HepG2 (cell line): ENCODE results near the gene YTHDF1. TPM values are rescaled to one million over a fixed set of nuclear protein-coding genes. Genes with fewer than 3 reads are reported as not detected.
A peak's percentile ranks its signal among the peaks of the same experiment; 100 is the strongest.

Source experiments
- AHR ChIP-seq: IDR thresholded peaks from 2 replicates; pipeline ENCODE4 v1.6.1; 2018; ENCODE audit warnings: missing genetic modification reagents, missing compliant biosample characterization
- ATF7-NPFF ChIP-seq: sonication (generic); formaldehyde crosslinking; IDR thresholded peaks from 2 replicates; pipeline ENCODE4 v1.8.1; 2023; ENCODE audit warnings: mild to moderate bottlenecking, low read depth, missing genetic modification reagents, moderate library complexity
- CHCHD3 ChIP-seq: sonication (generic); formaldehyde crosslinking; IDR thresholded peaks from 2 replicates; pipeline ENCODE4 v1.8.0; 2022; ENCODE audit warnings: mild to moderate bottlenecking, missing genetic modification reagents, moderate library complexity
- DNMT1 ChIP-seq: sonication (generic); formaldehyde crosslinking; IDR thresholded peaks from 2 replicates; pipeline ENCODE4 v1.5.1; 2020; ENCODE audit warnings: mild to moderate bottlenecking, missing genetic modification reagents
- FOXM1 ChIP-seq: sonication (generic); formaldehyde crosslinking; IDR thresholded peaks from 2 replicates; pipeline ENCODE4 v1.5.0; 2020; ENCODE audit warnings: missing genetic modification reagents
- JDP2 ChIP-seq: sonication (generic); formaldehyde crosslinking; IDR thresholded peaks from 2 replicates; pipeline ENCODE4 v1.8.1; 2022; ENCODE audit warnings: missing genetic modification reagents, borderline replicate concordance
- KDM5A ChIP-seq: fragments of 200-600 bp; sonication (generic); IDR thresholded peaks from 2 replicates; pipeline ENCODE4 v1.7.0; 2018; ENCODE audit warnings: antibody characterized with exemption, mild to moderate bottlenecking, low read length, borderline replicate concordance
- KDM6A ChIP-seq: IDR thresholded peaks from 2 replicates; pipeline ENCODE4 v1.6.1; 2016; ENCODE audit warnings: low read depth
- KLF16 ChIP-seq, 2 experiments: sonication (generic) in 1 of 2; formaldehyde crosslinking in 1 of 2; IDR thresholded peaks; 2 replicates each; pipeline versions ENCODE4 v1.6.1 to v1.8.0; 2016 to 2023; ENCODE audit warnings: missing genetic modification reagents in 2 of 2, missing compliant biosample characterization in 1 of 2
- MED13 ChIP-seq: sonication (generic); formaldehyde crosslinking; IDR thresholded peaks from 2 replicates; pipeline ENCODE4 v1.5.0; 2020; ENCODE audit warnings: missing genetic modification reagents
- NFE2L1 ChIP-seq: sonication (generic); formaldehyde crosslinking; IDR thresholded peaks from 2 replicates; pipeline ENCODE4 v1.4.0; 2020; ENCODE audit warnings: missing genetic modification reagents, mild to moderate bottlenecking, borderline replicate concordance
- RBM39 ChIP-seq: fragments of 200-400 bp; formaldehyde crosslinking; IDR thresholded peaks from one replicate; pipeline ENCODE4 v1.6.1; 2018; ENCODE audit warnings: antibody characterized with exemption, mild to moderate bottlenecking, low read depth, low read length; ENCODE audit not compliant: poor library complexity, severe bottlenecking
- SIX4 ChIP-seq: sonication (generic); formaldehyde crosslinking; IDR thresholded peaks from 2 replicates; pipeline ENCODE4 v1.4.0; 2020; ENCODE audit warnings: missing genetic modification reagents
- SP4 ChIP-seq: sonication (generic); formaldehyde crosslinking; IDR thresholded peaks from 2 replicates; pipeline ENCODE4 v1.8.1; 2023; ENCODE audit warnings: mild to moderate bottlenecking, missing genetic modification reagents
- SPEN ChIP-seq: sonication (generic); formaldehyde crosslinking; IDR thresholded peaks from 2 replicates; pipeline ENCODE4 v1.5.1; 2020; ENCODE audit warnings: low read depth, mild to moderate bottlenecking, missing genetic modification reagents
- TIGD3 ChIP-seq: sonication (generic); formaldehyde crosslinking; IDR thresholded peaks from 2 replicates; pipeline ENCODE4 v1.5.1; 2020; ENCODE audit warnings: mild to moderate bottlenecking, missing genetic modification reagents, borderline replicate concordance
- ZFP36L2 ChIP-seq: sonication (generic); formaldehyde crosslinking; IDR thresholded peaks from 2 replicates; pipeline ENCODE4 v1.4.0; 2020; ENCODE audit warnings: missing genetic modification reagents
- ZKSCAN5 ChIP-seq: sonication (generic); formaldehyde crosslinking; IDR thresholded peaks from 2 replicates; pipeline ENCODE4 v1.5.1; 2020; ENCODE audit warnings: mild to moderate bottlenecking, missing genetic modification reagents
- ZNF230 ChIP-seq: sonication (generic); formaldehyde crosslinking; IDR thresholded peaks from 2 replicates; pipeline ENCODE4 v1.4.0; 2020; ENCODE audit warnings: mild to moderate bottlenecking, missing genetic modification reagents
- ZNF274 ChIP-seq: sonication (generic); formaldehyde crosslinking; IDR thresholded peaks from 2 replicates; pipeline ENCODE4 v1.5.1; 2020; ENCODE audit warnings: mild to moderate bottlenecking, missing genetic modification reagents
- ZNF350 ChIP-seq: sonication (generic); formaldehyde crosslinking; IDR thresholded peaks from 2 replicates; pipeline ENCODE4 v1.4.0; 2020; ENCODE audit warnings: mild to moderate bottlenecking, low read depth, missing genetic modification reagents, borderline replicate concordance
- ZNF501 ChIP-seq: sonication (generic); formaldehyde crosslinking; IDR thresholded peaks from 2 replicates; pipeline ENCODE4 v1.5.1; 2020; ENCODE audit warnings: mild to moderate bottlenecking, moderate library complexity, missing genetic modification reagents
- ZNF547 ChIP-seq: sonication (generic); formaldehyde crosslinking; IDR thresholded peaks from 2 replicates; pipeline ENCODE4 v1.5.1; 2020; ENCODE audit warnings: mild to moderate bottlenecking, missing genetic modification reagents
- ZNF7 ChIP-seq: IDR thresholded peaks from 2 replicates; pipeline ENCODE4 v1.6.1; 2016; ENCODE audit warnings: missing biosample characterization, missing genetic modification reagents
- polyA plus RNA-seq, 8 experiments: library from polyadenylated mRNA; depleted of rRNA in 3 of 8; stranded (reverse) in 7 of 8; unstranded in 1 of 8; fragments of >200 nt; fragmentation: Illumina TruSeq in 4 of 8; extraction: Trizol in 4 of 8; gene quantifications; 2 replicates each; pipeline versions ENCODE4 v1.2.1 to v1.2.3, GENCODE V29; 2011 to 2016; ENCODE audit warnings: low read depth in 4 of 8, missing spikeins in 1 of 8, mixed read lengths in 1 of 8; ENCODE audit not compliant: insufficient read depth in 1 of 8
- total RNA-seq, 5 experiments: library from RNA; depleted of rRNA; stranded (reverse); fragments of >200 nt; fragmentation: Illumina TruSeq; extraction: Trizol; gene quantifications; 2 replicates each; pipeline ENCODE4 v1.2.3, GENCODE V29; 2016; ENCODE audit warnings: low read depth in 1 of 5
- TF ChIP-seq, protein P1 (sequence below): IDR thresholded peaks from 2 replicates; pipeline ENCODE4 v1.4.0; 2020; ENCODE audit warnings: mild to moderate bottlenecking, missing genetic modification reagents
- TF ChIP-seq, protein P2 (sequence below): sonication (generic); formaldehyde crosslinking; IDR thresholded peaks from 2 replicates; pipeline ENCODE4 v1.4.0; 2020; ENCODE audit warnings: missing genetic modification reagents, low read depth, mild to moderate bottlenecking, borderline replicate concordance

The YTHDF1 gene
- total and polyA plus RNA-seq, 2 of the 13 experiments (the other 11 are each of a cell fraction or from before 2014, with no cell fraction given), result 34.5 to 37.7 TPM

DNA sequence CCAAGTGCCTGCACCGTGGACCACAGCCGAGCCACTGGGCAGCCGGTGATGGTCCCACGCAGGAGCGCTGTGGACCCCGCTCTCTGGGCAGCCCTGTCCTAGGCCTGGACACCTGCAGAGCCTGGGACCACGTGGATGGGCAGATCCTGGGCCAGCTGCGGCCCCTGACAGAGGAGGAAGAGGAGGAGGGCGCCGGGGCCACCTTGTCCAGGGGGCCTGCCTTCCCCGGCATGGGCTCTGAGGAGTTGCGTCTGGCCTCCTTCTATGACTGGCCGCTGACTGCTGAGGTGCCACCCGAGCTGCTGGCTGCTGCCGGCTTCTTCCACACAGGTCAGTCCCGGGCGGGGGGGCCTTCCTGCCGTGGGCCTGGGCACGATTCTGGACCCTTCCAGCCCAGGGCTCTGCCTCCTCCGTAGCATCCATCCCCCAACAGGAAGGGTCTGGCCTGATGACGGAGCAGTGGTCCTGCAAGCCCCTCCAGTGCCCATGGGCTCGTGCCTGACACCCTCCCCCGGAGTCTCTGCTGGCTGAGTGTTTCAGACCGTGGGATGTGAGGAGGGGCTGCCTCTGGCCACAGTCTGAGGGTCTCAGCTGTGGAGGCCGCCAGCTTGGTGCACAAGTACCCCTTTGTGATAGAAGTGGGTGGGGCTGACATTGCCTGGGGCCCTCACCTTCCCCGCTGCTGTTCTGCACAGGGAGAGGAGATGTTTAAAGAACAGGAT, 20.3 kb upstream of the YTHDF1 start (continued):
- TF ChIP-seq, protein P1, sequence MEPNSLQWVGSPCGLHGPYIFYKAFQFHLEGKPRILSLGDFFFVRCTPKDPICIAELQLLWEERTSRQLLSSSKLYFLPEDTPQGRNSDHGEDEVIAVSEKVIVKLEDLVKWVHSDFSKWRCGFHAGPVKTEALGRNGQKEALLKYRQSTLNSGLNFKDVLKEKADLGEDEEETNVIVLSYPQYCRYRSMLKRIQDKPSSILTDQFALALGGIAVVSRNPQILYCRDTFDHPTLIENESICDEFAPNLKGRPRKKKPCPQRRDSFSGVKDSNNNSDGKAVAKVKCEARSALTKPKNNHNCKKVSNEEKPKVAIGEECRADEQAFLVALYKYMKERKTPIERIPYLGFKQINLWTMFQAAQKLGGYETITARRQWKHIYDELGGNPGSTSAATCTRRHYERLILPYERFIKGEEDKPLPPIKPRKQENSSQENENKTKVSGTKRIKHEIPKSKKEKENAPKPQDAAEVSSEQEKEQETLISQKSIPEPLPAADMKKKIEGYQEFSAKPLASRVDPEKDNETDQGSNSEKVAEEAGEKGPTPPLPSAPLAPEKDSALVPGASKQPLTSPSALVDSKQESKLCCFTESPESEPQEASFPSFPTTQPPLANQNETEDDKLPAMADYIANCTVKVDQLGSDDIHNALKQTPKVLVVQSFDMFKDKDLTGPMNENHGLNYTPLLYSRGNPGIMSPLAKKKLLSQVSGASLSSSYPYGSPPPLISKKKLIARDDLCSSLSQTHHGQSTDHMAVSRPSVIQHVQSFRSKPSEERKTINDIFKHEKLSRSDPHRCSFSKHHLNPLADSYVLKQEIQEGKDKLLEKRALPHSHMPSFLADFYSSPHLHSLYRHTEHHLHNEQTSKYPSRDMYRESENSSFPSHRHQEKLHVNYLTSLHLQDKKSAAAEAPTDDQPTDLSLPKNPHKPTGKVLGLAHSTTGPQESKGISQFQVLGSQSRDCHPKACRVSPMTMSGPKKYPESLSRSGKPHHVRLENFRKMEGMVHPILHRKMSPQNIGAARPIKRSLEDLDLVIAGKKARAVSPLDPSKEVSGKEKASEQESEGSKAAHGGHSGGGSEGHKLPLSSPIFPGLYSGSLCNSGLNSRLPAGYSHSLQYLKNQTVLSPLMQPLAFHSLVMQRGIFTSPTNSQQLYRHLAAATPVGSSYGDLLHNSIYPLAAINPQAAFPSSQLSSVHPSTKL, result no peak
- TF ChIP-seq CHCHD3 (CRISPR knock-in tag) (peak; percentile 72; the same call in 1 of the 2 replicates), TIGD3 (no peak), RBM39 (peak; percentile 50), KLF16 (CRISPR knock-in tag; IDR thresholded peaks at IDR 0.05) (no peak), ZNF230 (CRISPR knock-in tag) (no peak), DNMT1 (CRISPR knock-in tag) (no peak), SPEN (CRISPR knock-in tag) (peak; percentile 1; the same call in 1 of the 2 replicates), ZNF274 (0 out of 2 replicates have a peak, but pooled peaks have one; percentile 39), FOXM1 (CRISPR knock-in tag) (no peak), KDM5A (no peak), KDM6A (CRISPR knock-in tag) (no peak), ATF7-NPFF (CRISPR knock-in tag) (no peak), ZKSCAN5 (CRISPR knock-in tag) (no peak), MED13 (no peak), NFE2L1 (CRISPR knock-in tag) (no peak), ZFP36L2 (CRISPR knock-in tag) (no peak), ZNF350 (CRISPR knock-in tag) (no peak), SIX4 (CRISPR knock-in tag) (no peak), ZNF547 (CRISPR knock-in tag) (0 out of 2 replicates have a peak, but pooled peaks have one; percentile 62), AHR (CRISPR knock-in tag) (no peak), JDP2 (CRISPR knock-in tag) (no peak), ZNF501 (CRISPR knock-in tag) (0 out of 2 replicates have a peak, but pooled peaks have one; percentile 16), SP4 (CRISPR knock-in tag) (no peak), ZNF7 (CRISPR knock-in tag) (peak; percentile 33; the same call in 1 of the 2 replicates)
- TF ChIP-seq, protein P2, sequence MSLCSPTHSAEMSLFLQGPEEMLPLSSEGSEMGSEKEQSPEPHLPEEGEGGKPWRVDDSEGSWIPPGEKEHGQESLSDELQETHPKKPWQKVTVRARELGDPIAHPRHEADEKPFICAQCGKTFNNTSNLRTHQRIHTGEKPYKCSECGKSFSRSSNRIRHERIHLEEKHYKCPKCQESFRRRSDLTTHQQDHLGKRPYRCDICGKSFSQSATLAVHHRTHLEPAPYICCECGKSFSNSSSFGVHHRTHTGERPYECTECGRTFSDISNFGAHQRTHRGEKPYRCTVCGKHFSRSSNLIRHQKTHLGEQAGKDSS (CRISPR knock-in tag), result no peak
